Midbrain (tissue), 1 donor: ENCODE results near the gene ANKS6.

Experiments
- DNase-seq: peaks from one replicate; lab custom pipeline; 2025; lab: John Stamatoyannopoulos, UW

ANKS6 gene

GRCh38 chr9:98772364-98773155 is 23.8 kb downstream of the ANKS6 start:
- DNase-seq = no peak

- DNase-seq = no peak
Observed at GRCh38 chr9:98771209-98771874, 25.0 kb downstream of the ANKS6 start.

DNA sequence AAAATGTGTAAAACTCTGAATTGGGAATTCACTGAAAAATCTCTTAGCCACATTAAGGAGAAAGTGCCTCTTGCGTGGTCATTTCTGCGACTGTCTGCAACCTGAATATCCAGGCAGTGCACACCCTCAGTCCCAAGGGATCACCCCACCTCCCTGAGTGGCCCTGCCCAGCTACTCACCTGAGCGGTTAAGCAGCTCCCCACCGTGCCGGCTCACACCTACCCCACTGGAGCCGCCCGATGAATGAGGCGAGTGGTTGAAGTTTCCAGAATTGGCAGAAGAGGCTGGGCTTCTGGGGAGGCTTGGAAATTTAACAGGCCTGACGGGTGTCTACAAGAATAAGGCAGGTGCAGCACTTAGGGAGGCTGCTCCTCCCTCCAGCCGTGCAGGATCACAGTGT is 25.6 kb downstream of the ANKS6 start:
- no peak for DNase-seq

DNA sequence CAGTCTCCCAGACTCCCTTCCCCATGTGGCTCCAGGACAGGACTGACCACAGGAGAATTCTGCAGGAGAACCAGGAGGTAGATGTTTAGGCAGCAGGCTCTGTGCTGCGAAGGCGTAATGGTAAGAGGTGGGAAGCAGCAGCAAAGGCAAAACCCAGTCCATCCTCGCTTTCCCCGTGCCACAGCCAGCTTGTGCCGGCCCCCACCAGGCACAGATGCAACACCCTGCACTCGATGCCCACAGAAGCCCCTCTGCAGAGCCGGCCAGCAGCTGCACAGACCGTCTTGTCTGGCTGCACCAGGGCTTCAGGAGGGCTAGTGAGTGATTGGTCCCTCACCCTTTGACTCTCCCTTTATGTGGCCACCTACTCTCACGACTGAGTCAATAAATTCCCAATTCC is 28.0 kb downstream of the ANKS6 start:
- DNase-seq = no peak

GRCh38 chr9:98767915-98768314 is 28.4 kb downstream of the ANKS6 start:
- DNase-seq = no peak

- DNase-seq = no peak
Observed at GRCh38 chr9:98767196-98767595, 29.2 kb downstream of the ANKS6 start.

GRCh38 chr9:98766586-98766985 is 29.8 kb downstream of the ANKS6 start:
- no peak for DNase-seq

DNA sequence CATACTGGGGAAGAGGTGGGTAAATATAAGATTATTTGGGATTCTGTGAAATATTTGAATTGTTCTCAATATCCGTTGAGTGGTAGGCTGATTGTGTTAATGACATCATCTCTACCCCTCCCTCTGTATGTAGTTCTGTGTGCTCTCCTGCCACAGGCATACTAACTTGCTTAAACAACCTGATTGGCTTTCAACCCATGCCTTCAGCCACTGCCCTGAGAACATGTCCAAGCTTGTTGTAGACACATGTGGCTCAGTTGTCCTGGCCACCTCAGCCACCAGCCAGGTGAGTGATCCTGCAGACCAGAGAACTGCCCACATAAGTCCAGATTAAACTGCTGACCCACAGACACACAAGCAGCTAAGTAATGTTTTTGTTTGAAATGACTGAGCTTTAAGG is 31.1 kb downstream of the ANKS6 start:
- no peak for DNase-seq

- DNase-seq = no peak
Observed at GRCh38 chr9:98763986-98764745, 32.2 kb downstream of the ANKS6 start.

DNA sequence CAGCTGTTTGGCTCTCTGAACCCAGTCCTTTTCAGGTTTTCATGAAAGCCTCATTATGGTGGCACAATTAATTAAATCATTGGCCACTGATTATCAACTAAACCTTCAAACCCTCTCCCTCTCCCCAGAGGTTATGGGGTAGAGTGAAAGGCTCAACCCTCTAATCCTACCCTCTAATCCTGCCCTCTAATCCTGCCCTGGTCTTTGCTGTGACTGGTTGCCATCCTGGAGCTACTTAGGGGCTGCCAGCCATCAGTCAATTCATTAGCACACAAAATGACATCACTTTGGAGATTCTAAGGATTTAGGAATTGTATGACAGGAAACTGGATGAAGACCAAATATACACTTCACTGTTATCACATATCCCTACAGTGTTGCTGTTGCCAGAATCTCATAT is 36.1 kb downstream of the ANKS6 start:
- no peak for DNase-seq

DNA sequence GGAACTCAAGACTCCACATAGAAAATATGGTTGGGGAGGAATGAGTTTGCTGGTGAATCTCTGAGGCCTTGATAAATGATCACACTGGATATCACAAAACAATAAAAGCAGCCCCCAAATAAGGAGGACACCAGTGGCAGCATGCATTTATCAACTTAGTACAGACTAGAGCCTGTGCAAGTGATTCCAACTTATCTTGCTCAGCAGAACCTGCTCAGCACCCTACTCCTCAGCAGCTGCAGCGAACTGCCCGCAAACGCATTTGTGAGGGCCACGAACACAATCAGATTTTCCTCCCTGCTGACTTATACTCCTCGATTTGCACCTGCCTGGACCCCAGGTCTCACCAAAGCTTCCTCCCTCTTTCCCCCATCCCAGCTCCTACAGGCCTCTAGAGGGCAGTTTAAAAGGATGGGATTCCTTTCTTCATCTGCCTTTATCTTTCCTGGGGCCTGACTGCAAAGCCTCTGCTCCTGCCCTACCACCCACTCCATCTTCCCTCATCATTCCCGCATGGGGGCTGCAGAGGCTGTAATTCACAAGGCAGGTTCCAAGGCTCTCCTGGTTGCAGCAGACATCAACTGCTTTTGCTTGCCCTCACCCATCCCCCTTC is 41.2 kb downstream of the ANKS6 start:
- no peak for DNase-seq

DNA sequence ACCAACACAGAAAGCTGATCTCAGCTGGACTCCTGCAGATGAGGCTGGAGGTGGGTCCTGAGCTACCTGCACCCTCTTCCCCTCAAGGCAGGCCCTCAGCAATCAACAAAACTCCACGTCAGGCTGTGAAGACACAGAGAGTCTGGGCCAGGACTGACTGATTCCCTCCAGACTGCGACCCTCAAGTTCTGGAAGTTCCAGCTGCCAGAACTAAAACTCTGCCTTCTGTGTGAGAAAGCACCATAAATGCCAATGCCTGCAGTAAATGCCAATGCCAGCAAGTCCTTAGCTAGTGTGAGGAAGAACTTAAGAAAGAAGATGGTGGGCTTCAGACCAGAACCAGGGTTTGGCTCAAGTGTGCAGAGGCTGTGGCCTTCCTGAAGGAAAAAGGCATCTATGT is 45.1 kb downstream of the ANKS6 start:
- no peak for DNase-seq

DNA sequence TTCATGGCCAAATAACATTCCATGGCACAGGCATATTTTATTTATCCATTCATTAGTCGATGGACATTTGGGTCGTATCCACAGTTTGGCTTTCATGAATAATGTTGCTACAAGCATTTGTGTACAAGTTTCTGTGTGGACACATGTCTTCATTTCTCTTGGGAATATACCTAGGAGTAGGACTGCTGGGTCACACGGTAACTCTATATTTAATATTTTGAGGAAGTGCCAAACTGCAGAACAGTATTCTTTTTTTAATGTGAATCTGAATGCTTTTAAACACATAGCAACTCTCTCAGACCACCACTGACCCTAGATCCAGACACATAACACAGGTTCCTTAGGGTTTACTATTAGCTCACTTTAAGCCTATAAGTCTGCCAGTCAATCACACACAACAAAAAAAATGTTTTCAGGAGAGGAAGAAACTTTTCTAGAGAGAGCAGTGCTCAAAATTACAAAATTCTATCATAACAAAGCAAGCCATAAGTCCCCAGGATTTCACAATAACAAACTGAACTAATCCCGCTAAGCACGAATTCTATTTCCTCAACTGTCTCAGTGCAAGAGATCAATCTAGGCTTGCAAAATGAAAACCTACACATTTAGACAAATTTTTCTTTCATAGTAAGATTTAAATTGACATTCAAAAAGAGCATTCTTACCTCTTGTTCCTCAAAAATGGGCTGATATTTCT is 45.8 kb downstream of the ANKS6 start:
- no peak for DNase-seq

GRCh38 chr9:98747476-98747875 is 48.9 kb downstream of the ANKS6 start:
- DNase-seq = no peak

GRCh38 chr9:98745470-98745869 is 50.9 kb downstream of the ANKS6 start:
- DNase-seq = no peak

DNA sequence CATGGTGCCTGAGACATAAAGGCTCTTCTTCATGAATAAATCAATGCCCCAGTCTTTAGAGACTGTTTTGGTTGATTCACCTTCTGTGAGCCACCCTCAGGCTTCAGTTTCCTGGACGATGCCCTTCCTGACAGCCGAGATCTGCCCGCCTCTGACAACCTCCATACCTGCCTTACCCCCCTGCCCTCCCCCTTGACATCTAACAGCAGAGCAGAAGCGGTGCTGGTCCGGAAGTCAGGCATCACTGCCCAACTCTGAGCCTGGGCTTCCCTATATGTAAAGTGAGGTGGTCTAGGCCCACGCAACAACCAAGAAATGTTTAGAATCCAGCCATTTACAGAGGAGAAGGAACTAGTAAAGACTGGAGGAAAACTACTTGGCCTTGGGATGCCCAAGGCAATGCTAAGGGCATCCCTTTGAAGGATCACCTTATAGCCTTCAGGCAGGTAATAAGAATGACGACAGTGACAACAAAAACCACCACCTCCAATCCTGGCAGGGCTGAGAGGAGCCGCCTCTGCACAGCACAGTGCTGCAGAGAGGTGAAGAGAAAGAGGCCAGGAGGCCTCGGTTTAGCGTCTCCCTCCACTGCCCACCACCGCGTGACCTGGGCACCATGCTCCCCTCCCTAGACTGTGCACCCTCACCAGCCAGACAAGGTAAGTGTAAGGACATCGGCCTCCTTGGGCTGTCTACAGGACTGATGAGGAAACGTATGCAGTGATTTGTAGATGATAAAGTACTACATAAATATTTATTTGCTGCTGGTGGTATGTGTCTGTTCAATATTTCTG is 52.3 kb downstream of the ANKS6 start:
- DNase-seq = no peak

DNA sequence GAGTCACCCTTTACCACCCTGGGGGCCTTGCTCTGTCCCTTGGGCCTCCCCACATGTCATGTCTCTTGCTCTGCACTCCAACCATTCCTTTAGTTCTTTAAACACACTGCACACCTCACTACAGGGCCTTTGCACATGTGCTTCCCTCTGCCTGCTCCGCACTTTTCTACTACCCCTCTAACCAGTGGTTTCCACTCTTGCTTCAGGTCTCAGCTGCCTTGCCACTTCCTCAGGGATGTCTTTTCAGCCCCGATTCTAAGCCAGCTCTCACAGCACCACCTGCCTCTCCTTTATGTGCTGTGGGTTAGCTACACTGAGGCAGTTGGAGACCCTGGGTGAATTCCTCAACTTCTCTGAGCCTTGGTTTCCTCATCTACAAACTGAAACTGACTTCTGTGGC is 53.0 kb downstream of the ANKS6 start:
- DNase-seq = no peak

DNA sequence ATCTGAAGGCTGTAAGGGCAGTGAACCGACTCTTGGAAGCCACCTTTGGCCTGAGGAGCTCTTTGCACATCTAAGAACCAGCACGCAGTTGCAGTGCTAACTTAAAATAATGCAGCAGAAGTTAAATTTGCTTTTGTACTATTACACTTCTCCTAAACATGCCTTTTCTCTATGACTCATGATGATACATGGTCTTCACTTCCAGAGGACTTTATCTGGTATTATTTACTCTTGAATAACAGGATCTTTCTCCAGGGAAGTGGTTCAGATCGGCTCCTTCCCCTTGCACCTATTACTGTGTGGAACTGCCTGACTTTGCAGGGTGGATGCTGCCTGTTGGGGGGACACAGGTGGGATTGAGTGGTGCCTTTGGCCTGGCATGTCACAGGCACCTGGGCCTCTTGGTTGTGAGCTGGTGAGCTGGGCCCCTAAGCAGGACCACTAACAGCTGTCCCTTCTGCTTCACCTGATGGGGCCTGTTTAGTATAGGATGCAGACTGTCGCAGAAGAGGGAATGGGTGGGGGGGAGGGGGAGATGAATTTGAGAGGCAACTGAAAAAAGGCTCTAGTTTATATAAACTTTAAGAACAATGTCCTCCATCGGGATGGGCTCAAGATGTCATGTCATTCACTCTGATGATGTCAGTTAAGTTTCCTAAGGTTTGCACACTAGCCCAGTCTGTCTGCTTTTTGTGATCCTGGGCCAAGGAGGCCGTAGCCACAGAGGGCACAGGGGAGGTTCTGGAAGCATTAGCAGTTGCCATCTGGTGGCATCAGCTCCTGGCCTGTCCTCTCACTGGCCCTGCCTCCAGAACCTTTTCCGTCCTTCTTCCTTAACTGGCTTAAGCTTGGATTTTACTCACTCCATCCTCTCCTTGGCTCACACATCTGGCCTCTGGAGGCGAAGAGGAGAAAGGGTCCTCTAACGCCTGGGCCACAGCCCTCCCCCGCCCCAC is 53.8 kb downstream of the ANKS6 start:
- DNase-seq = no peak

DNA sequence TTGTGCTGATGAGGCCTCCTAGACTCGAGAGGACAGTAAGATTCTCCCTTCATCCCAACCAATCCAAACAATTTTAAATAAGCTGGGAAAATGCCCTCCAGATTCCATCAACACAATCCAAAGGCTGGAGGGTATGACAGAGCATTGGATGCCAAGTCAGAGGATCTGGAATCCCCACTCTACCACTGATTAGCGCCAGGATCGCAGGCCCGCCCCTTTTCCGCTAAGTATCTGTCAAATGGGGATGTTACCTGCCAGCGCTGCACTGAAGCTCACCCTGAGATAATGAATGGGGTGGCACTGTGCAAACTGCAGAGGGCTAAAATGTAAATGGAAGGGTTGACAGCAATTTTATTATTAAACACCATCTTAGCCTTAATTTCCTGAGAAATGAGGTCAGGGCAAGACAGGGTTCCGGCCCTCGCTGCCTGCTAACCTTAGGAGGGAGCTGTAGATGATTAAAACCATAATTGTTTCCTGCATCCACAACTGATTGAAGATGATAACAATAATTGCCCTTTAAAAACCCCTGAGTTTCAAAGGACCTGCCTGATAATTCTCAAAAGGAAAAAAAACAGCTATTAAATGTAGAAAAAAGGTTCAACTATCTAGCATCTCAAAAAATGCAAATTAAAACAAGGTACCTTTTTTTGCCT is 56.0 kb downstream of the ANKS6 start:
- DNase-seq = no peak
